DND-41 (cell line): ENCODE results near the gene EPHB2.

ENCODE experiments used
- ATAC-seq: fragments of 200-7000 bp; cut with Tn5 transposase; 3 replicates; pipeline ENCODE4 v1.9.1; 2021; ENCODE audit warnings: low read depth; ENCODE audit not compliant: insufficient read depth
- DNase-seq: peaks from one replicate; pipeline ENCODE4 v3.0.0-alpha.2; 2020
- H2AFZ ChIP-seq: 2 replicates; pipeline ENCODE4 v1.6.0; 2012; ENCODE audit warnings: low read depth, low read length
- H3K27ac ChIP-seq: 2 replicates; pipeline ENCODE4 v1.5.1; 2012; ENCODE audit warnings: low read length, inconsistent platforms
- H3K27me3 ChIP-seq: fragments of 200-600 bp; sonication (generic); 2 replicates; pipeline ENCODE4 v1.6.0; 2012; ENCODE audit warnings: low read length, mild to moderate bottlenecking, inconsistent platforms; ENCODE audit not compliant: insufficient read depth, poor library complexity
- H3K36me3 ChIP-seq: 2 replicates; pipeline ENCODE4 v1.5.1; 2012; ENCODE audit warnings: low read length, inconsistent platforms; ENCODE audit not compliant: insufficient read depth
- H3K4me1 ChIP-seq: 2 replicates; pipeline ENCODE4 v1.5.1; 2012; ENCODE audit warnings: mild to moderate bottlenecking, low read length; ENCODE audit not compliant: insufficient read depth
- H3K4me2 ChIP-seq: 2 replicates; pipeline ENCODE4 v1.6.0; 2012; ENCODE audit warnings: mild to moderate bottlenecking, moderate library complexity, low read length, inconsistent platforms; ENCODE audit not compliant: insufficient read depth
- H3K4me3 ChIP-seq, 2 experiments: fragments of 200-600 bp in 1 of 2; shearing (Covaris generic) in 1 of 2; 2 replicates each; pipeline ENCODE4 v1.5.1; 2012 to 2016; ENCODE audit warnings: inconsistent platforms in 2 of 2, low read length in 2 of 2, mild to moderate bottlenecking in 2 of 2, low read depth in 1 of 2, moderate library complexity in 1 of 2
- H3K79me2 ChIP-seq: 2 replicates; pipeline ENCODE4 v1.6.0; 2012; ENCODE audit warnings: low read length, inconsistent platforms; ENCODE audit not compliant: insufficient read depth
- H3K9ac ChIP-seq: 2 replicates; pipeline ENCODE4 v1.6.0; 2012; ENCODE audit warnings: low read depth, mild to moderate bottlenecking, inconsistent platforms, low read length, moderate library complexity
- H3K9me3 ChIP-seq: 2 replicates; pipeline ENCODE4 v1.5.1; 2012; ENCODE audit warnings: low read length, moderate library complexity, mild to moderate bottlenecking, inconsistent platforms; ENCODE audit not compliant: insufficient read depth, severe bottlenecking
- H4K20me1 ChIP-seq: 2 replicates; pipeline ENCODE4 v1.6.0; 2012; ENCODE audit warnings: low read length; ENCODE audit not compliant: insufficient read depth
- CTCF ChIP-seq: IDR thresholded peaks from 2 replicates; pipeline ENCODE4 v1.5.1; 2012; ENCODE audit warnings: borderline replicate concordance, low read length, moderate library complexity, mild to moderate bottlenecking; ENCODE audit not compliant: poor library complexity, severe bottlenecking; ENCODE audit errors: extremely low read depth
- EZH2 ChIP-seq: IDR thresholded peaks from 3 replicates; pipeline ENCODE4 v1.6.1; 2012; ENCODE audit warnings: borderline replicate concordance, low read depth, mild to moderate bottlenecking, moderate library complexity, low read length, inconsistent platforms; ENCODE audit not compliant: severe bottlenecking

The EPHB2 gene

GRCh38 chr1:22795366-22795714 is 84.7 kb downstream of the EPHB2 start:
- Histone ChIP-seq H3K9ac (no peak overlapping the region), H4K20me1 (peaks cover 6% of the 10 kb centered on the region), H3K4me3 (no peak overlapping the region), H3K27ac (no peak overlapping the region), H3K27me3 (peaks cover 40% of the 10 kb centered on the region), H2AFZ (no peak overlapping the region), H3K9me3 (no peaks in the 10 kb centered on the region), H3K4me2 (no peak overlapping the region), H3K79me2 (no peaks in the 10 kb centered on the region), H3K4me1 (no peaks in the 10 kb centered on the region), H3K36me3 (no peaks in the 10 kb centered on the region)
- ATAC-seq (no peak), DNase-seq (no peak)
- no peak for TF ChIP-seq EZH2
- no peak for TF ChIP-seq CTCF

GRCh38 chr1:22796642-22797041 is 86.0 kb downstream of the EPHB2 start:
- ATAC-seq (no peak), DNase-seq (no peak)
- no peak overlapping the region for H2AFZ ChIP-seq
- H3K27ac ChIP-seq: no peak overlapping the region
- no peaks in the 10 kb centered on the region for H3K79me2 ChIP-seq
- H3K36me3 ChIP-seq: no peaks in the 10 kb centered on the region
- H3K4me2 ChIP-seq: no peak overlapping the region
- H4K20me1 ChIP-seq: peaks cover 6% of the 10 kb centered on the region
- TF ChIP-seq EZH2 (no peak), CTCF (no peak)
- H3K9ac ChIP-seq: no peak overlapping the region
- peaks cover 40% of the 10 kb centered on the region for H3K27me3 ChIP-seq
- H3K9me3 ChIP-seq: no peaks in the 10 kb centered on the region
- no peaks in the 10 kb centered on the region for H3K4me1 ChIP-seq
- no peak overlapping the region for H3K4me3 ChIP-seq

GRCh38 chr1:22798083-22798482 is 87.4 kb downstream of the EPHB2 start:
- Histone ChIP-seq H3K27me3 (peaks cover 40% of the 10 kb centered on the region), H3K36me3 (no peaks in the 10 kb centered on the region), H3K9me3 (no peaks in the 10 kb centered on the region), H3K4me3 (no peak overlapping the region), H3K79me2 (no peaks in the 10 kb centered on the region), H2AFZ (no peak overlapping the region), H3K9ac (no peak overlapping the region), H3K4me1 (no peaks in the 10 kb centered on the region), H4K20me1 (peaks cover 11% of the 10 kb centered on the region), H3K4me2 (no peak overlapping the region), H3K27ac (no peak overlapping the region)
- no peak for TF ChIP-seq EZH2
- no peak for TF ChIP-seq CTCF
- DNase-seq (no peak), ATAC-seq (no peak)

GRCh38 chr1:22799971-22800370 is 89.3 kb downstream of the EPHB2 start:
- Histone ChIP-seq H3K79me2 (no peaks in the 10 kb centered on the region), H4K20me1 (peaks cover 11% of the 10 kb centered on the region), H3K27ac (no peak overlapping the region), H3K27me3 (peaks cover 35% of the 10 kb centered on the region), H3K9me3 (no peaks in the 10 kb centered on the region), H3K9ac (no peak overlapping the region), H3K4me1 (no peaks in the 10 kb centered on the region), H2AFZ (no peak overlapping the region), H3K4me3 (no peak overlapping the region), H3K4me2 (no peak overlapping the region), H3K36me3 (no peaks in the 10 kb centered on the region)
- TF ChIP-seq CTCF (no peak), EZH2 (no peak)
- DNase-seq (no peak), ATAC-seq (no peak)
